ENCODE measurements around the gene MXRA8. TPM values are rescaled to one million over a fixed set of nuclear protein-coding genes. Genes with fewer than 3 reads are reported as not detected.
"Not testable (repeated sequence)": the region's sequence is repeated elsewhere in the genome, so short reads cannot be mapped to it uniquely, and the experiment has no call there.

Gene MXRA8
- total RNA-seq, 1 donor from 2014 or later: 78.1 TPM

- Mint-ChIP-seq H3K4me1 (ENCODE audit: unreplicated experiment) (peaks cover 12% of the 10 kb centered on the region), H3K4me3 (peak overlapping the region; percentile 72), H3K27ac (peak overlapping the region; percentile 48), H3K9me3 (no peaks in the 10 kb centered on the region), H3K36me3 (peaks cover 12% of the 10 kb centered on the region), H3K27me3 (no peaks in the 10 kb centered on the region)
- no peak for DNase-seq (ENCODE audit: extremely low spot score, unreplicated experiment)
- TF ChIP-seq CTCF (conservative IDR thresholded peaks at IDR 0.05): no peak
Measured at GRCh38 chr1:1403653-1404052, 45.3 kb upstream of the MXRA8 start.

GRCh38 chr1:1402901-1403392, 44.6 kb upstream of the MXRA8 start:
- peaks cover 16% of the 10 kb centered on the region for H3K36me3 Mint-ChIP-seq

GRCh38 chr1:1402072-1402900, 43.9 kb upstream of the MXRA8 start:
- DNase-seq (ENCODE audit: extremely low spot score, unreplicated experiment): no peak
- Mint-ChIP-seq H3K4me3 (peak overlapping the region; percentile 77), H3K9me3 (no peaks in the 10 kb centered on the region), H3K36me3 (peaks cover 16% of the 10 kb centered on the region), H3K4me1 (ENCODE audit: unreplicated experiment) (peaks cover 16% of the 10 kb centered on the region), H3K27me3 (no peaks in the 10 kb centered on the region), H3K27ac (peak overlapping the region; percentile 86)
- peak; percentile 73 for TF ChIP-seq CTCF (conservative IDR thresholded peaks at IDR 0.05)

More at GRCh38 chr1:1402901-1403392, 44.6 kb upstream of the MXRA8 start:
- Mint-ChIP-seq H3K4me1 (ENCODE audit: unreplicated experiment) (peaks cover 16% of the 10 kb centered on the region), H3K4me3 (peak overlapping the region; percentile 72), H3K27ac (peak overlapping the region; percentile 48)
- not testable (repeated sequence) for H3K27me3 Mint-ChIP-seq; H3K9me3 Mint-ChIP-seq; DNase-seq (ENCODE audit: extremely low spot score, unreplicated experiment)

- Mint-ChIP-seq H3K27ac (peak overlapping the region; percentile 86), H3K9me3 (no peaks in the 10 kb centered on the region), H3K27me3 (no peaks in the 10 kb centered on the region), H3K4me1 (ENCODE audit: unreplicated experiment) (peaks cover 16% of the 10 kb centered on the region), H3K36me3 (peaks cover 16% of the 10 kb centered on the region), H3K4me3 (peak overlapping the region; percentile 77)
- DNase-seq (ENCODE audit: extremely low spot score, unreplicated experiment): no peak
- TF ChIP-seq CTCF (conservative IDR thresholded peaks at IDR 0.05): no peak
Measured at GRCh38 chr1:1401457-1402010, 43.2 kb upstream of the MXRA8 start.

- H3K4me1 Mint-ChIP-seq (ENCODE audit: unreplicated experiment): peaks cover 16% of the 10 kb centered on the region
- no peak for TF ChIP-seq CTCF (conservative IDR thresholded peaks at IDR 0.05)
- no peaks in the 10 kb centered on the region for H3K27me3 Mint-ChIP-seq
- no peaks in the 10 kb centered on the region for H3K9me3 Mint-ChIP-seq
- peak overlapping the region; percentile 89 for H3K4me3 Mint-ChIP-seq
- peak overlapping the region; percentile 72 for H3K27ac Mint-ChIP-seq
- H3K36me3 Mint-ChIP-seq: peaks cover 16% of the 10 kb centered on the region
- DNase-seq (ENCODE audit: extremely low spot score, unreplicated experiment): no peak
Measured at GRCh38 chr1:1400576-1401456, 42.5 kb upstream of the MXRA8 start.

Measured in type B pancreatic cell (in vitro differentiated cells).